Epithelial cell of proximal tubule (primary cell): ENCODE results near the gene TMEM178B. TPM values are rescaled to one million over a fixed set of nuclear protein-coding genes. Genes with fewer than 3 reads are reported as not detected.

ENCODE experiments used
- DNase-seq: peaks from one replicate; pipeline ENCODE4 v3.0.0-alpha.2; 2011; ENCODE audit warnings: low read depth
- H3K4me3 ChIP-seq: 2 replicates; pipeline ENCODE4 v1.5.1; 2011; ENCODE audit warnings: low read depth, mild to moderate bottlenecking, low read length
- CTCF ChIP-seq: conservative IDR thresholded peaks from 2 replicates; pipeline ENCODE4 v1.5.1; 2012; ENCODE audit warnings: low read depth, mild to moderate bottlenecking, low read length
- total RNA-seq: library from RNA; depleted of rRNA; stranded (reverse); fragments of >200 nt; gene quantifications from 2 replicates; pipeline ENCODE4 v1.2.3, GENCODE V29; 2015

TMEM178B gene
- total RNA-seq, 1 donor from 2014 or later = 3.1 TPM

- no peak for DNase-seq
- no peak overlapping the region for H3K4me3 ChIP-seq
- no peak for TF ChIP-seq CTCF
Observed at GRCh38 chr7:141462958-141463357, 389.1 kb downstream of the TMEM178B start.

DNA sequence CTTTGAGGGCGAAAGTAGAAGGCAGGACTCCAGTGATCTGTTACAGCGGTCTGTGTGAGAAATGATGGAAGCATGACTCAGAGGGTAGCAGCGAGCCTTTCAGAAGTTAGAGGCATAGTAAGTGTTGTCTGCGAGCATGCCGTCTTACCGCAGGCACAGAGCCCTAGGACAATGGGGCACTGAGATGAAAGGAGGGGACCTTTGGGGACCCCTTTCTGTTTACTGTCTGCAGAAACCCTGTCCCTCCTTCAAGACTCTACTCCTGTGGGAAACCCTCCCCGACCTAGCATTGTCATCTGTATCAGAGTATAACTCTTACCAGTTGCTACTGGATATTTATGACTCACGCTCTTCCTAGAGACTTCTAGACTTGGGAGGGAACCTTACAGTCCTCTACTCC lies 390.1 kb downstream of the TMEM178B start:
- H3K4me3 ChIP-seq = no peak overlapping the region
- no peak for DNase-seq

GRCh38 chr7:141464551-141464950 lies 390.7 kb downstream of the TMEM178B start:
- no peak for DNase-seq
- H3K4me3 ChIP-seq = no peak overlapping the region
- no peak for TF ChIP-seq CTCF

More for the DNA sequence above, 390.1 kb downstream of the TMEM178B start:
- no peak for TF ChIP-seq CTCF

DNA sequence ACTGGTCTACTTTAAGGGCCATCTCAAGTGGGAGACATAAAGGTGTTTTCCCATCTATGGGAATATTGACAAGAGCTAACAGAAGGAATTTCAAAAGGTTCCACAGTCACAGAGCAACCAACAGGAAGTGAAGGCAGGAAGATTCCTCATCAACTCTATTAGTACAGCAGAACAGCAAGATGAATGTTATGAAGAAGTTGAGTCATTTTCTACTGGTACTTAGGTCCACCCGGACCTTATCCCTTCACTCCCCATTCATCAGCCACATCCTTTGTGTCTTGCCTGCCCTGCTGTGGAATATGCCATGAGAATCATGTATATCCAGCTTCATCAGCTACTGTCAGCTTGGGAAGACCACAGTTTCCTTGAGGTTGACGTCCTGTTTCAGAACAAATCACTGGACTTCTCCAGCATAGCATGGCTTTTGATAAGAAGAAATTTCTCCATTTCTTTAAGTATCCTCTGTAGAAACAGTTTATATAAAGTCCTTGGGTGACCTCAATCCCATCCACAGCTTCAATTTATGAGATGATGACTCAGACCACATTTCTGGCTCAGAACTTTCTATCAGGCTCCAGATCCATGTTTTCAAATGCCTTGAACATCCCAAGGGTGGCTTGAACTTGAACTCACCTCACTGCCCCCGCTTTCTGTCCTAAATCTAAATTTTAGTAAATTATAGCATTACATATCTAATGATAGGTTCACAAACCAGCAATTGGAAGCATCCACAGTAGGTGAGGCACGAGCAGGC lies 392.5 kb downstream of the TMEM178B start:
- no peak for DNase-seq
- no peak for TF ChIP-seq CTCF
- no peak overlapping the region for H3K4me3 ChIP-seq

- no peak overlapping the region for H3K4me3 ChIP-seq
- TF ChIP-seq CTCF = no peak
- DNase-seq = no peak
Observed at GRCh38 chr7:141468341-141468740, 394.5 kb downstream of the TMEM178B start.

DNA sequence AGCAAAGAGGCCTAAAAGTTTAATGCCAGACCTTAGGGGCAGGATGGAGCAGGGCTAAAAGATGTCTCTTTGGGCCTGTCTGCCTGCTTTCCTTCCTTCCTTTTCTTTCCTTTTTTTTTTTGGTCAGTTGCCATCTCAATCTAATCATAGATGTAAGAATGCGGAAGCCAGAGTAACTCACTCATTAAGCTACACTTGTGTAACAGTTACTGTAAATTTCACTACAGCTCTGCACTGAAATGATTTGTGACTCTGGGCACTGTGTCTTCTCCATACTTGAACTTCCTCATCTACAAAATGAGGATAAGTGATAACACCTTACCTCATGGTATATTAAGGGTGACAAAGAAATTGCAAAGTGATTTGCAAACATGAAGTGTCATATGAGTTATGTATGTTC lies 401.8 kb downstream of the TMEM178B start:
- no peak for TF ChIP-seq CTCF
- H3K4me3 ChIP-seq = no peak overlapping the region
- no peak for DNase-seq

DNA sequence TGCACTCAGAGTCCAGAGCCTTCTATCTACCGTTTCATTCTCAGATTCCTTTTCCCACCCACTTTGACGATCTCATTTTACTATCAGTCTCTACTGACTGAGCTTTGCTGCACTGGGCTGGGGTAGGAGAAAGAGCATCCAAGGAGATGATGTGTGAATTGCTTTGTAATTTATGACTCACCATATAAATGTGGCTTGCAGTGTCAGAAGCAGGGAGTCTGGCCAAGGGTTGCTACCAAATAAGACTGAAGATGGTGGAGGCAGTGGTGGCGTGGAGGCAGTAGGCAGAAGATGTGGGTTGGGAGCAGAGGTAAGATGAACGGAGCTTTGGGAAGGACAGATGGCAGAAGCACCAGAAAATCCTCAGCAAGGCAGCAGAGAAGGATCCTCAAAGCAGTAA lies 404.0 kb downstream of the TMEM178B start:
- no peak for TF ChIP-seq CTCF
- H3K4me3 ChIP-seq = no peak overlapping the region
- DNase-seq = no peak
